Stimulated activated CD4-positive, alpha-beta T cell treated with anti-CD3 and anti-CD28 coated beads, Interleukin-1b, Interleukin-23, amount 100 ng/mL, for 4 hours (primary cell): Measurements from ENCODE around the gene INPP5A.
"Not testable (repeated sequence)": the region's sequence is repeated elsewhere in the genome, so short reads cannot be mapped to it uniquely, and the experiment has no call there.

Source experiments
- DNase-seq, 2 donors: peaks; one replicate each; pipeline ENCODE4 v3.0.0-alpha.2; 2020; ENCODE audit warnings: low read depth in 2 of 2

Gene INPP5A

GRCh38 chr10:132673746-132674145, 136.2 kb downstream of the INPP5A start:
- DNase-seq = not testable (repeated sequence)

- no peak for DNase-seq
Observed at GRCh38 chr10:132674311-132674710, 136.7 kb downstream of the INPP5A start.

DNA sequence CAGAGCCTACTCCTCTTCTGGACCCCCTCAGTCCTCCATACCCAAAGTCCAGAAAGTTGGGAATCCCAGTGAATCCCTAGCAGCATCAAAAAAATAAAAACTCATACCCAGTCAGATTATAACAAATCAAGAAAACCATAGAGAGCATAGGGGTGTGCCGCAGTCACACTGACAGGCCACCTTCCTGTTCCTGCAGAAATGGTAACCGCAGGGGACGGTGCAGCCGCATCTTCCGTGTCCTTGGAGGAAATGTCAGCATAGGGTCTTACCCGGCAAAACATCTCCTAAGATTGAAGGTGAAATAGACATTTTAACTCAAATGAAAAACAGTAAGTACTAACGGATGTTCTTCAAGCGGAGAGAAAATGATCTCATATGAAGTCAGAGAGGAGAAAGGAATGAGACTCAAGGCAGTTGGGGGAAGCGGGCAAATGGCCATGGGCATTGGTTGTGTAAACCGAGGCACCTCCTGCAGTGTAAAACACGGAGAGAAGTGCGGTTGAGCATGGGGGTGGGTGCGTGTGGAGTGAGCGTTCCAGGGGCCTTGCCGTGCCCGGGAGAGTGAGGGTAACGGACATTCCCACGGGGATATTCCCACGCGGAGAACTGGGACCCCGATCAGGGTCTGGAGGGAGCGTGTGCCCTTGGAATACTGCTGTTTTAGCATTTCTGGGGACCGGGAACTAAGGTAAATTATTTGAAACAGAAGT, 137.6 kb downstream of the INPP5A start:
- DNase-seq = no peak

DNA sequence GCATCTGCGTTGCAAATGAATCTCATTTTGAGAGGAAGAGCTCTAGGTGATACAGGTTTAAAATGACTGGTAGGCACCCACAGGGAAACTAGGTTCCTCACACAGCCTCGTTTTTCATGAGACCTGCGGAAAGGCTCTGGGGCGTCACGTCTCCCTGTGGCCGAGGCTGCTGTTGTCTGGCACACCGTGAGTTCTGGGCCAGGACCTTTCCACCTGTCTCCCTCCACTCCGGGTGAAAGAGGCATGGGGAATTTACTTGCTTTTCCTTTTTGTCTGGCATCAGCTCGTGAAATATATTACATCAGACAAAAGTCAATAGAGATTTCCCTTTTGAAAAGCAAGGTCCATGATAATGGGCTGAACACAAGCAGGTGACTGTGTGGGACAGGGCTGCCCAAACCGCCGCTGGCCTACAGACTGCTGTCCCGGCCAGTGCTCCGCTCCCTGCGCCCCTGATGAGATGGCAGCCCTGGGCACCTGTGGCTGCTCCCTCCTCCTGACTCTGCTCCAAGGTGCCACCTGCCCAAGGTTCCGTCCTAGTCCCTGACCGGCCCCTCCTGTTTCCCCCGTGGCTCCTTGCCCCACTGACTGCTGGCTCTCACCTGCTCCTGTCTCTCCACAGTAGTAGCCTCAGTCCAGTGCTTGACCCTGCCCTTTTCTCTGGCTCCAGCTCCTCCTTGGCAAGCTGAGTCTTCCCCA, 138.8 kb downstream of the INPP5A start:
- no peak for DNase-seq

- DNase-seq = no peak
Observed at GRCh38 chr10:132677096-132677472, 139.5 kb downstream of the INPP5A start.

DNA sequence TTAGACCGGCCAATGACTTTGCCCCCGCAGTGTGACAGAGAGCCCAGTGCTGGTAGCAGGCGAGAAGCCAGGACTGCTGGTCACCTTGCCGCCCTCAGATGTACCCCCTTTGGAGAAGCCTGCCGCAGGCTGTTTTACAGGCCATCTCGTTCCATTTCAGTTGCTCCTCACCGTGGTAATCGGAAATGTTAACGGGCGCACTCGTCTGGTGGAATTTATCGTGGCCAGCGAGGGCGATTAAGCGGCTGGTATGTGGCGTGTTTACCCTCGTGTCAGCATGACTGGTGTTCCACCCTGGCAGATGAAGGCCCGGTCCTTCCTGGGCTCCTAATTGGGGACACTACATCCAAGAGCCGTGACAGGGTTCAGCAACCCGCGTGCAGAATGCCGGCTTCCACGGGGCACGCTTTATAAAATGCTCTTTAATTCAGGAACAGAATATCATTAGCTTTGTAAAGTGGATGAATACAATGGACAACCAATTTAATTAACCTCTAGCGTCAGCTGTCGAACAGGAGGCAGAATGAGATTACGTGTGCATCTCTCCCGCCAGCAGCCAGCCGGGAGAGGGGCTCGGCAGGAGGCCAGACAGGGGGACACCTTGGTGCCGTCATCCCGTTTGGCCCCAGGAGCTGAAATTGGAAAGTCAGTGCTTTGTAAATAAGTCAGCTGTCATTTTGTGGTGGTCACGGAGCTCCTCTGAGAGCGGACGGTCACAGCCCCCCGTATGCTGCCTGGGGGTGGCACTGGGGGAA, 140.1 kb downstream of the INPP5A start:
- DNase-seq = no peak

- DNase-seq = no peak
Observed at GRCh38 chr10:132678436-132679216, 141.0 kb downstream of the INPP5A start.

DNA sequence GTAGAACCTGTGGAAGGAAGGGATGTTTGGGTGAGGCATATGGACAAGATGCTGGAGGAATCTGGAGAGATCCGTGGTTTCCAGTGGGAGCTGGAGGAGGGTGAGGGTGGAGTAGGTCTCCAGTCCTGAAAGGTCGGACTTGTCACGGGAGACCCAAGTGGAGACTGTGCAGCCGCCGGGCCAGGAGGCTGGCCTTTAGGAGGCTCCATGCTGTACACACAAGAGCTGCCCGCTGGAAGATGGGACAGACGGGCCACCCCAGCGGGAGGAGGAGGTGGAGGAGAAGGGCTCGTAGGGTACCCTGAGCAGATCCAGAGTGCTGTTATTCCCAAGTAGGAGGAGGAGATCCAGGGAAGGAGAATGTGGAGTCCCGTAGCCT, 141.6 kb downstream of the INPP5A start:
- DNase-seq = no peak

GRCh38 chr10:132679640-132680039, 142.1 kb downstream of the INPP5A start:
- no peak for DNase-seq

GRCh38 chr10:132680741-132681140, 143.2 kb downstream of the INPP5A start:
- DNase-seq = not testable (repeated sequence)

DNA sequence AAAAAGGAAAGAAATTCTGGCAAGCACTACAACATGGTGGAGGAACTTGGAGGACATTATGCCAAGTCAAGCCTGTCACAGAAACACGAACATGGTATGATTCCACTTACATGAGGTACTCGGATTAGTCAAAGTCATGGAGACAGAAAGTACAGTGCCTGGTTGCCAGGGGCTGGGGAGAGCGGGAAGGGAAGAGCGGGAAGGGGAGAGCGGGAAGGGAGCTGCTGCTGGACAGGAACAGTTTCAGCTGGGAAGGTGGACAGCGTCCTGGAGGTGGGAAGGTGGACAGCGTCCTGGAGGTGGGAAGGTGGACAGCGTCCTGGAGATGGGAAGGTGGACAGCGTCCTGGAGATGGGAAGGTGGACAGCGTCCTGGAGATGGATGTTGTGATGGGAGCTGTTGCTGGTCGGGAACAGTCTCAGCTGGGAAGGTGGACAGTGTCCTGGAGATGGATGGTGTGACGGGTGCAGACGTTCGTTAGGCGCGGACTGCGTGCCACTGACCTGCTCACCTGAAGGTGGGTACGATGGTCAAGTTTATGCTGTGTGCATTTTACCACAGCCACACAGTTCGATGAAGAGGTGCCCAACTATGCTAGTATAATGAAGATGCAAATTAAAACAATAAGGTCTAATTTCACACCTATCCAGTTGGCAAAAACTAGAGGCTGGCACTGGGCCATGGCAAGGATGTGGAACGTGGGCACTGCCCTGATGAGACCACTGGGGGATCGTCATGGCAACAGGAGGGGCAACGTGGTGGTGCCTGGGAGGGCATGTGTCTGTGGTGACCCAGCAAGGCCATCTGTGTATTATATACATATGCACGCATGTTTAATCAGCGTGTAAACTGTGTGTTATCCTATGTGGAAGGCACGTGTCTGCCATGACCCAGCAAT, 144.5 kb downstream of the INPP5A start:
- DNase-seq = no peak

DNA sequence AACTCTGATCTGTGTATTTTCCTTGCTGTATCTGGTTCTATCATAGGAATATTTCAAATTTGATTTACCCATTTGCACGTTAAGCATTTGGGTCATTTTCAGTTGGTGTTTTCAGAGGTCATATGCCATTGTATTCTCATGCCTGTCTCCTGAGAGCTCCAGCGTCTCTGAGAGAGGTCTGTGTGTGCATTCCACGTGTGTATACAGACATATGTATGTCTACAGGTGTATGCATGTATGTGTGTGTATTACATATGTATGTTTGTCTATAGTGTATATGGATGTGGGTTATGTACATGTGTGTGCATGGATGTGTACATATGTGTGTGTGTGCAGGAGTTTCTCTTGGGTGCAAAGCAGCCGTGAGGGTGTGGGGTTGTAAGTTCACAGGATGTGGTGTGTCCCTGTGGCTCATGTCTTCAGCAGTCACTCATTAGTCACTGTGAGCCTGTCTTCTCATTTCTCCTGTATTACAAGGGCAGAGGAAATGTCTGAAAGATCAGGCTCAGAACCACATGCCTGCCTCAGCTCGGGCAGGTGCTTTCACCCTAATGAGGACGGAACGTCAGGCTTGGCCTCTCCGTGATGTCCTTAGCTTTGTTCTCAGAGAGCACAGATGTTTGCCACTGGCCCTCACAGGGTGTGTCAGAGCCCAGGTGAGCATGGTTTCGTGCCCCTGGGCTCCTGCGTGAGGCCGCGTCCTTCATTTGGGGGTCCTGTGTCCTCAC, 146.7 kb downstream of the INPP5A start:
- DNase-seq = peak in 1 of 2 donors; percentile 10

GRCh38 chr10:132685101-132685891, 147.7 kb downstream of the INPP5A start:
- DNase-seq = no peak

- DNase-seq = no peak
Observed at GRCh38 chr10:132685921-132686680, 148.5 kb downstream of the INPP5A start.

GRCh38 chr10:132687181-132687892, 149.8 kb downstream of the INPP5A start:
- no peak for DNase-seq

GRCh38 chr10:132687893-132688579, 150.4 kb downstream of the INPP5A start:
- DNase-seq = no peak
